Activated CD4-positive, alpha-beta memory T cell treated with anti-CD3 and anti-CD28 coated beads for 36 hours (primary cell): ENCODE measurements around the gene TMEM221. TPM values are rescaled to one million over a fixed set of nuclear protein-coding genes. Genes with fewer than 3 reads are reported as not detected.
A peak's percentile ranks its signal among the peaks of the same experiment; 100 is the strongest.

Experiments
- CTCF ChIA-PET: fragments of 350-600 bp; sonication (Branson Sonifier 250); formaldehyde crosslinking; loops from one replicate; lab custom pipeline; 2021; ENCODE audit warnings: antibody characterized with exemption, inconsistent platforms; lab: Charles Lee
- POLR2A ChIA-PET: fragments of 350-600 bp; sonication (Branson Sonifier 250); formaldehyde crosslinking; loops from one replicate; lab custom pipeline; 2021; ENCODE audit warnings: antibody characterized with exemption; lab: Charles Lee
- DNase-seq: peaks from one replicate; pipeline ENCODE4 v3.0.0-alpha.2; 2020
- H3K27ac Mint-ChIP-seq: one replicate; pipeline ENCODE4 v1.8.0; 2021; ENCODE audit warnings: mixed read lengths
- H3K27me3 Mint-ChIP-seq: one replicate; pipeline ENCODE4 v1.8.0; 2021; ENCODE audit warnings: mixed read lengths
- H3K36me3 Mint-ChIP-seq: one replicate; pipeline ENCODE4 v1.8.0; 2021; ENCODE audit warnings: mixed read lengths
- H3K4me1 Mint-ChIP-seq: one replicate; pipeline ENCODE4 v1.8.0; 2021; ENCODE audit warnings: low read depth, mixed read lengths
- H3K4me3 Mint-ChIP-seq: one replicate; pipeline ENCODE4 v1.8.0; 2021; ENCODE audit warnings: mild to moderate bottlenecking, mixed read lengths
- H3K9me3 Mint-ChIP-seq: one replicate; pipeline ENCODE4 v1.8.0; 2021; ENCODE audit warnings: mixed read lengths
- intact Hi-C: fragments of 100-400 bp; cut with micrococcal nuclease; formaldehyde crosslinking; loops from one replicate; pipeline ENCODE4 v1.15.1; 2023
- total RNA-seq, 2 experiments: library from RNA; stranded (reverse); gene quantifications; one replicate each; pipeline ENCODE4 v1.2.3, GENCODE V29; 2021

TMEM221 gene
- total RNA-seq, 2 experiments from 2014 or later = not detected

- POLR2A ChIA-PET = no interaction called here
- peaks cover 15% of the 10 kb centered on the region for H3K36me3 Mint-ChIP-seq
- H3K27me3 Mint-ChIP-seq = no peaks in the 10 kb centered on the region
- peaks cover 8% of the 10 kb centered on the region for H3K4me1 Mint-ChIP-seq
- DNase-seq = no peak
- H3K4me3 Mint-ChIP-seq = no peak overlapping the region
- CTCF ChIA-PET = no interaction called here
- H3K27ac Mint-ChIP-seq = no peak overlapping the region
- intact Hi-C loops = no loop called here
- no peaks in the 10 kb centered on the region for H3K9me3 Mint-ChIP-seq
These were observed 34.4 kb downstream of the TMEM221 start for GRCh38 chr19:17414097-17414496.

GRCh38 chr19:17411801-17412200, 36.7 kb downstream of the TMEM221 start:
- Mint-ChIP-seq H3K4me3 (no peak overlapping the region), H3K27me3 (no peaks in the 10 kb centered on the region), H3K27ac (no peak overlapping the region), H3K4me1 (peaks cover 16% of the 10 kb centered on the region), H3K9me3 (no peaks in the 10 kb centered on the region), H3K36me3 (peaks cover 17% of the 10 kb centered on the region)
- ChIA-PET POLR2A (no interaction called here), CTCF (interaction anchor here (0.6 kb wide), 1 partner anchor 82 kb away, joined by 4 read pairs; no protein-coding TSS in a partner anchor)
- no peak for DNase-seq
- intact Hi-C loops = no loop called here

GRCh38 chr19:17409990-17410389, 38.5 kb downstream of the TMEM221 start:
- intact Hi-C loops = loop anchor here (5.0 kb wide), 1 partner anchor 103 kb away; the partner anchor contains the start of genes DDA1 and MRPL34
- Mint-ChIP-seq H3K9me3 (no peaks in the 10 kb centered on the region), H3K27ac (no peak overlapping the region), H3K4me3 (no peak overlapping the region), H3K36me3 (peaks cover 15% of the 10 kb centered on the region), H3K4me1 (peaks cover 16% of the 10 kb centered on the region), H3K27me3 (no peaks in the 10 kb centered on the region)
- POLR2A ChIA-PET = no interaction called here
- CTCF ChIA-PET = interaction anchor here (1.6 kb wide), 1 partner anchor 24 kb away, joined by 8 read pairs; no protein-coding TSS in a partner anchor
- no peak for DNase-seq

GRCh38 chr19:17406887-17407196, 41.6 kb downstream of the TMEM221 start:
- intact Hi-C loops = loop anchor here (1.0 to 5.0 kb wide), 2 partner anchors 12 to 100 kb away; partner anchors contain the start of genes DDA1 and MRPL34
- Mint-ChIP-seq H3K4me3 (peak overlapping the region; percentile 93), H3K4me1 (peaks cover 23% of the 10 kb centered on the region), H3K36me3 (peaks cover 15% of the 10 kb centered on the region), H3K9me3 (no peaks in the 10 kb centered on the region), H3K27ac (peak overlapping the region; percentile 97), H3K27me3 (no peaks in the 10 kb centered on the region)
- no peak for DNase-seq
- ChIA-PET POLR2A (interaction anchor here (1.0 to 3.2 kb wide), 3 partner anchors 11 to 40 kb away, joined by 3 to 20 read pairs (median 4); partner anchors contain the start of gene MVB12A), CTCF (interaction anchor here (0.6 to 3.2 kb wide), 6 partner anchors 13 to 61 kb away, joined by 4 to 18 read pairs (median 4); partner anchors contain the start of gene MVB12A)

GRCh38 chr19:17406046-17406886, 42.2 kb downstream of the TMEM221 start:
- Mint-ChIP-seq H3K4me1 (peaks cover 26% of the 10 kb centered on the region), H3K27me3 (no peaks in the 10 kb centered on the region), H3K27ac (peak overlapping the region; percentile 97), H3K4me3 (peak overlapping the region; percentile 93), H3K9me3 (no peaks in the 10 kb centered on the region), H3K36me3 (peaks cover 19% of the 10 kb centered on the region)
- CTCF ChIA-PET = interaction anchor here (0.6 to 3.2 kb wide), 6 partner anchors 13 to 61 kb away, joined by 4 to 18 read pairs (median 4); partner anchors contain the start of gene MVB12A
- intact Hi-C loops = loop anchor here (5.0 kb wide), 1 partner anchor 99 kb away; the partner anchor contains the start of genes DDA1 and MRPL34
- POLR2A ChIA-PET = interaction anchor here (1.0 to 3.2 kb wide), 3 partner anchors 11 to 40 kb away, joined by 3 to 20 read pairs (median 4); partner anchors contain the start of gene MVB12A
- peak; percentile 54 for DNase-seq

GRCh38 chr19:17405250-17406045, 43.0 kb downstream of the TMEM221 start, which contains the start of gene BST2:
BST2 (minus strand) TSS chr19:17405630; CDS start chr19:17405575, 55 bp downstream.
- intact Hi-C loops = loop anchor here (5.0 kb wide), 1 partner anchor 98 kb away; the partner anchor contains the start of genes DDA1 and MRPL34
- H3K27ac Mint-ChIP-seq = peak within 1 kb of the TSS; percentile 97
- H3K36me3 Mint-ChIP-seq = peaks cover 19% of the 10 kb centered on the region
- peak within 1 kb of the TSS; percentile 93 for H3K4me3 Mint-ChIP-seq
- peak; percentile 71 for DNase-seq
- ChIA-PET POLR2A (interaction anchor here (0.6 to 3.2 kb wide), 6 partner anchors 12 to 454 kb away, joined by 3 to 20 read pairs (median 3); partner anchors contain the start of genes MVB12A and TMEM221), CTCF (interaction anchor here (0.5 to 3.2 kb wide), 5 partner anchors 14 to 64 kb away, joined by 3 to 18 read pairs (median 4); partner anchors contain the start of gene MVB12A)
- no peaks in the 10 kb centered on the region for H3K27me3 Mint-ChIP-seq
- peaks cover 26% of the 10 kb centered on the region for H3K4me1 Mint-ChIP-seq
- no peaks in the 10 kb centered on the region for H3K9me3 Mint-ChIP-seq

- H3K27me3 Mint-ChIP-seq = no peaks in the 10 kb centered on the region
- peak overlapping the region; percentile 97 for H3K27ac Mint-ChIP-seq
- intact Hi-C loops = loop anchor here (5.0 kb wide), 1 partner anchor 97 kb away; the partner anchor contains the start of genes DDA1 and MRPL34
- DNase-seq = peak; percentile 30
- H3K4me3 Mint-ChIP-seq = peak overlapping the region; percentile 93
- ChIA-PET POLR2A (interaction anchor here (0.6 to 3.2 kb wide), 7 partner anchors 11 to 455 kb away, joined by 3 to 20 read pairs (median 3); partner anchors contain the start of genes MVB12A and TMEM221), CTCF (interaction anchor here (0.8 to 3.2 kb wide), 5 partner anchors 11 to 62 kb away, joined by 3 to 18 read pairs (median 4); partner anchors contain the start of genes CCDC194 and MVB12A)
- peaks cover 19% of the 10 kb centered on the region for H3K36me3 Mint-ChIP-seq
- peaks cover 26% of the 10 kb centered on the region for H3K4me1 Mint-ChIP-seq
- no peaks in the 10 kb centered on the region for H3K9me3 Mint-ChIP-seq
These were observed 43.7 kb downstream of the TMEM221 start for GRCh38 chr19:17404621-17405249.

GRCh38 chr19:17404015-17404414, 44.5 kb downstream of the TMEM221 start:
- ChIA-PET CTCF (interaction anchor here (0.5 to 1.4 kb wide), 5 partner anchors 10 to 63 kb away, joined by 3 to 7 read pairs (median 3); partner anchors contain the start of gene CCDC194), POLR2A (interaction anchor here (1.0 kb wide), 1 partner anchor 15 kb away, joined by 5 read pairs; the partner anchor contains the start of gene MVB12A)
- peaks cover 26% of the 10 kb centered on the region for H3K4me1 Mint-ChIP-seq
- DNase-seq = peak; percentile 33
- no peaks in the 10 kb centered on the region for H3K27me3 Mint-ChIP-seq
- peak overlapping the region; percentile 93 for H3K4me3 Mint-ChIP-seq
- intact Hi-C loops = no loop called here
- H3K9me3 Mint-ChIP-seq = no peaks in the 10 kb centered on the region
- H3K36me3 Mint-ChIP-seq = peaks cover 19% of the 10 kb centered on the region
- peak overlapping the region; percentile 97 for H3K27ac Mint-ChIP-seq

- Mint-ChIP-seq H3K4me3 (peak overlapping the region; percentile 93), H3K27ac (peak overlapping the region; percentile 97), H3K27me3 (no peaks in the 10 kb centered on the region), H3K4me1 (peaks cover 26% of the 10 kb centered on the region), H3K9me3 (no peaks in the 10 kb centered on the region), H3K36me3 (peaks cover 22% of the 10 kb centered on the region)
- ChIA-PET POLR2A (interaction anchor here (1.0 kb wide), 1 partner anchor 16 kb away, joined by 5 read pairs; the partner anchor contains the start of gene MVB12A), CTCF (interaction anchor here (0.5 to 1.4 kb wide), 7 partner anchors 9 to 63 kb away, joined by 3 to 7 read pairs (median 3); partner anchors contain the start of gene CCDC194)
- intact Hi-C loops = loop anchor here (2.0 kb wide), 1 partner anchor 68 kb away; the partner anchor contains the start of gene SLC27A1
- DNase-seq = peak; percentile 68
These were observed 45.2 kb downstream of the TMEM221 start for GRCh38 chr19:17402982-17403855.

GRCh38 chr19:17401628-17402027, 46.8 kb downstream of the TMEM221 start:
- intact Hi-C loops = loop anchor here (2.0 kb wide), 1 partner anchor 69 kb away; the partner anchor contains the start of gene SLC27A1
- POLR2A ChIA-PET = no interaction called here
- CTCF ChIA-PET = interaction anchor here (2.1 kb wide), 1 partner anchor 12 kb away, joined by 6 read pairs; no protein-coding TSS in a partner anchor
- H3K27me3 Mint-ChIP-seq = no peaks in the 10 kb centered on the region
- H3K4me3 Mint-ChIP-seq = no peak overlapping the region
- no peaks in the 10 kb centered on the region for H3K9me3 Mint-ChIP-seq
- peaks cover 16% of the 10 kb centered on the region for H3K4me1 Mint-ChIP-seq
- H3K36me3 Mint-ChIP-seq = peaks cover 22% of the 10 kb centered on the region
- H3K27ac Mint-ChIP-seq = no peak overlapping the region
- DNase-seq = no peak
